ENCODE measurements around the gene KCNH3. TPM values are rescaled to one million over a fixed set of nuclear protein-coding genes. Genes with fewer than 3 reads are reported as not detected.
"Not testable (repeated sequence)": the region's sequence is repeated elsewhere in the genome, so short reads cannot be mapped to it uniquely, and the experiment has no call there.

The KCNH3 gene
- total RNA-seq, 2 experiments from 2014 or later, result 2.4 to 3.4 TPM

- Mint-ChIP-seq H3K27me3 (peaks cover 1% of the 10 kb centered on the region), H3K27ac (no peak overlapping the region), H3K4me1 (ENCODE audit: low read depth) (no peaks in the 10 kb centered on the region), H3K9me3 (no peaks in the 10 kb centered on the region), H3K4me3 (no peak overlapping the region), H3K36me3 (ENCODE audit: low read depth) (no peaks in the 10 kb centered on the region)
- CTCF ChIA-PET, result no interaction called here
- no peaks in the 10 kb centered on the region for H3K4me1 ChIP-seq (ENCODE audit: insufficient read depth, low read length)
- no peak overlapping the region for H3K4me3 ChIP-seq (ENCODE audit: low read length)
- intact Hi-C loops (cut with DNase I, micrococcal nuclease), result no loop called here
- H3K27me3 ChIP-seq (ENCODE audit: control insufficient read depth in 1 of 2, insufficient read depth in 2 of 2, low read length in 2 of 2), result no peaks in the 10 kb centered on the region
- DNase-seq (no peak), ATAC-seq (ENCODE audit: poor library complexity) (no peak)
- TF ChIP-seq CTCF (IDR thresholded peaks at IDR 0.05), result no peak
- H3K27ac ChIP-seq (ENCODE audit: low read depth in 1 of 2, low read length in 2 of 2), result no peak overlapping the region
- no peaks in the 10 kb centered on the region for H3K36me3 ChIP-seq (ENCODE audit: insufficient read depth, low read length)
- no peaks in the 10 kb centered on the region for H3K9me3 ChIP-seq (ENCODE audit: control insufficient read depth in 1 of 2, insufficient read depth in 1 of 2, low read length in 2 of 2)
- POLR2A ChIA-PET, result interaction anchor here (1.8 kb wide), 1 partner anchor 18 kb away, joined by 5 read pairs; no protein-coding TSS in a partner anchor
These were observed 66.0 kb downstream of the KCNH3 start for GRCh38 chr12:49604856-49605255.

- H3K9me3 Mint-ChIP-seq; DNase-seq; ATAC-seq (ENCODE audit: poor library complexity); H3K27me3 Mint-ChIP-seq; H3K27me3 ChIP-seq (ENCODE audit: control insufficient read depth in 1 of 2, insufficient read depth in 2 of 2, low read length in 2 of 2); H3K36me3 ChIP-seq (ENCODE audit: insufficient read depth, low read length); H3K4me1 ChIP-seq (ENCODE audit: insufficient read depth, low read length); H3K9me3 ChIP-seq (ENCODE audit: control insufficient read depth in 1 of 2, insufficient read depth in 1 of 2, low read length in 2 of 2); H3K4me3 ChIP-seq (ENCODE audit: low read length); H3K27ac ChIP-seq (ENCODE audit: low read depth in 1 of 2, low read length in 2 of 2); H3K36me3 Mint-ChIP-seq (ENCODE audit: low read depth); intact Hi-C loops (cut with DNase I, micrococcal nuclease); H3K4me3 Mint-ChIP-seq; H3K27ac Mint-ChIP-seq; H3K4me1 Mint-ChIP-seq (ENCODE audit: low read depth): not testable (repeated sequence)
- ChIA-PET POLR2A (interaction anchor here (1.8 kb wide), 1 partner anchor 17 kb away, joined by 5 read pairs; no protein-coding TSS in a partner anchor), CTCF (interaction anchor here (0.8 kb wide), 1 partner anchor 25 kb away, joined by 3 read pairs; no protein-coding TSS in a partner anchor)
These were observed 66.7 kb downstream of the KCNH3 start, which contains the start of gene FAM186B for GRCh38 chr12:49605539-49605938. Gene FAM186B, minus strand, starts transcription at chr12:49605639. Its CDS starts 162 bp downstream, at chr12:49605477.

Other genes starting within 250 kb of the KCNH3 start
- under 1 TPM in 1 of 2 experiments, not detected in 1; 0.56 TPM for gene PRPH, start 243.9 kb upstream of the KCNH3 start, total RNA-seq
- under 1 TPM; 0.30 to 0.31 TPM for gene TROAP, start 215.8 kb upstream of the KCNH3 start, total RNA-seq
- not detected for gene C1QL4, start 201.8 kb upstream of the KCNH3 start, total RNA-seq
- not detected for gene DNAJC22, start 192.1 kb upstream of the KCNH3 start, total RNA-seq
- gene SPATS2, start 171.6 kb upstream of the KCNH3 start, total RNA-seq, result 1 to 10 TPM; 6.1 to 6.4 TPM
- 10 to 100 TPM; 49.0 to 56.4 TPM for gene MCRS1, start 29.1 kb downstream of the KCNH3 start, total RNA-seq
- under 1 TPM; 0.64 to 0.74 TPM for gene FAM186B, start 66.6 kb downstream of the KCNH3 start, total RNA-seq
- gene PRPF40B, start 84.5 kb downstream of the KCNH3 start, total RNA-seq, result 1 to 10 TPM; 4.7 to 6.5 TPM
- gene FMNL3, start 168.4 kb downstream of the KCNH3 start, total RNA-seq, result 10 to 100 TPM; 33.3 to 34.8 TPM
- 100 to 1,000 TPM; 274 to 279 TPM for gene TMBIM6, start 202.5 kb downstream of the KCNH3 start, total RNA-seq

Measured in CD4-positive, alpha-beta T cell (primary cell).